Spleen (tissue), 11 donors: ENCODE results near the gene CDH7. TPM values are rescaled to one million over a fixed set of nuclear protein-coding genes. Genes with fewer than 3 reads are reported as not detected.

Source experiments
- DNase-seq: peaks from one replicate; pipeline ENCODE4 v3.0.0-alpha.2; 2020
- H3K27ac ChIP-seq, 8 donors: fragments of 200-600 bp; sonication (generic) in 7 of 8; 1 replicate in 4 of 8; 2 replicates in 4 of 8; pipeline versions ENCODE4 v1.5.0 to v1.8.0; 2016 to 2021; ENCODE audit warnings: inconsistent platforms in 4 of 8, mild to moderate bottlenecking in 4 of 8, moderate library complexity in 1 of 8
- H3K27me3 ChIP-seq, 7 donors: fragments of 200-600 bp; sonication (generic) in 6 of 7; replicated peaks in 1 of 7; 1 replicate in 4 of 7; 2 replicates in 3 of 7; pipeline versions ENCODE4 v1.5.0 to v1.8.0; 2016 to 2021; ENCODE audit warnings: inconsistent platforms in 3 of 7, mild to moderate bottlenecking in 1 of 7
- H3K36me3 ChIP-seq, 6 donors: fragments of 200-600 bp; sonication (generic) in 5 of 6; 1 replicate in 4 of 6; 2 replicates in 2 of 6; pipeline versions ENCODE4 v1.5.0 to v1.8.0; 2016 to 2021; ENCODE audit warnings: inconsistent platforms in 2 of 6
- H3K4me1 ChIP-seq, 6 donors: fragments of 200-600 bp; sonication (generic) in 5 of 6; 1 replicate in 3 of 6; 2 replicates in 3 of 6; pipeline versions ENCODE4 v1.5.0 to v1.8.0; 2016 to 2021; ENCODE audit warnings: inconsistent platforms in 3 of 6
- H3K4me3 ChIP-seq, 8 donors: fragments of 200-600 bp; sonication (generic) in 7 of 8; 1 replicate in 4 of 8; 2 replicates in 4 of 8; pipeline versions ENCODE4 v1.5.0 to v1.8.0; 2016 to 2021; ENCODE audit warnings: inconsistent platforms in 4 of 8, mild to moderate bottlenecking in 4 of 8, moderate library complexity in 2 of 8
- H3K9me3 ChIP-seq, 8 donors: fragments of 200-600 bp; sonication (generic) in 7 of 8; 1 replicate in 4 of 8; 2 replicates in 4 of 8; pipeline versions ENCODE4 v1.5.0 to v1.8.0; 2016 to 2021; ENCODE audit warnings: inconsistent platforms in 4 of 8
- POLR2A ChIP-seq, 3 donors: fragments of 450-650 bp; IDR thresholded peaks; one replicate each; pipeline ENCODE4 v1.5.1; 2017; ENCODE audit warnings: antibody characterized with exemption in 3 of 3, mild to moderate bottlenecking in 1 of 3
- POLR2AphosphoS5 ChIP-seq, 3 donors: sonication (generic); formaldehyde crosslinking; IDR thresholded peaks; one replicate each; pipeline ENCODE4 v1.5.1; 2017; ENCODE audit warnings: antibody characterized with exemption in 3 of 3
- WGBS, 5 donors: extraction: QIAGEN DNeasy Blood & Tissue Kit in 3 of 5; methylation state at CpG; one replicate each; pipeline versions ENCODE4 v1.1.5 to v1.1.7; 2013 to 2018; 5-methylcytosine and 5-hydroxymethylcytosine counted together
- intact Hi-C: fragments of 100-400 bp; cut with DNase I; formaldehyde crosslinking; loops from one replicate; pipeline ENCODE4 v1.15.0; 2023; ENCODE audit warnings: low total_unique reads
- polyA plus RNA-seq, 3 donors: library from polyadenylated mRNA; stranded (reverse); fragments of 200-250 nt; gene quantifications; one replicate each; pipeline ENCODE4 v1.2.1, GENCODE V29; 2013
- total RNA-seq, 7 donors: library from RNA; depleted of rRNA in 3 of 7; stranded (reverse); fragments of >200 nt in 3 of 7; fragmentation: NEBNext Ultra II Directional in 4 of 7; extraction: Animal tissue kit (Norgen Biotek cat#: 25700) in 4 of 7; gene quantifications; one replicate each; pipeline versions ENCODE4 v1.1.0 to v1.2.1, GENCODE V29; 2016 to 2021
- TF ChIP-seq, protein P1 (sequence below), 11 experiments: fragments of 200-600 bp in 7 of 11; fragments of 450-650 bp in 4 of 11; sonication (generic) in 4 of 11; IDR thresholded peaks in 8 of 11; conservative IDR thresholded peaks in 3 of 11; 1 replicate in 7 of 11; 2 replicates in 4 of 11; pipeline versions ENCODE4 v1.4.0 to v1.8.0; 2016 to 2021; ENCODE audit warnings: antibody characterized with exemption in 11 of 11, inconsistent platforms in 4 of 11, mild to moderate bottlenecking in 1 of 11
- donor health status: healthy with polysubstance abuse.
- donor health status: DM: no; HTN: no; CAD: no; lungs with moderate emphysema.
- donor health status: DM: no; HTN: no; CAD: no.
- donor health status: Bipolar disorder and iron deficiency.
- donor health status: healthy.
- donor health status: DM: no; HTN: no; CAD: no.
- donor health status: DM: yes; HTN: yes; CAD: no.

CDH7 gene
- total and polyA plus RNA-seq, 10 donors = under 0.01 to 0.09 (median 0.06) TPM; not detected in 6

DNA sequence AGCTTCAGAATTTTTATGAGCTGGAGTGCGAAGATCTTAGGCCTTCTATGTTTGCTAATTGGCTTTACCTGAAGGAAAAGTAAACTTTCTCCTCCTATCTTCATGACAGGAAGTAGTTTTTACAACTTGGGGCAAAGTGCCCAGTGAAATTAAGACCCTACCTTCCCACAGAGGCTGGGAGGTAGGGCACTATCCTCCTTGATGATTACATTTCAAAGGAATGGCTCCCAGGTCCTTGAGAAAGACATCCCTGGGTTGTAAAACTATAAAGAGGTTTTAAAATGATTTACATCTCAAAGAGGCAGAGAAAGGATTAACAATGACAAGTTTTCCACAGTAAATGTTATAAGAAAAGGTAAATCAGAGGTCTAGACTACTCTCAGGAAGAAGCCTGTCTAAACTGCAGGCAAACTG lies 155.8 kb downstream of the CDH7 start:
- Histone ChIP-seq H3K4me3 (no peak overlapping the region), H3K4me1 (no peaks in the 10 kb centered on the region), H3K9me3 (no peaks in the 10 kb centered on the region), H3K27me3 (no peaks in the 10 kb centered on the region), H3K36me3 (no peaks in the 10 kb centered on the region), H3K27ac (no peak overlapping the region)
- 79 to 89% (median 85%) methylated on average over 1 of the region's 1 CpG for WGBS, 5 donors
- no peak for DNase-seq
- TF ChIP-seq, protein P1, sequence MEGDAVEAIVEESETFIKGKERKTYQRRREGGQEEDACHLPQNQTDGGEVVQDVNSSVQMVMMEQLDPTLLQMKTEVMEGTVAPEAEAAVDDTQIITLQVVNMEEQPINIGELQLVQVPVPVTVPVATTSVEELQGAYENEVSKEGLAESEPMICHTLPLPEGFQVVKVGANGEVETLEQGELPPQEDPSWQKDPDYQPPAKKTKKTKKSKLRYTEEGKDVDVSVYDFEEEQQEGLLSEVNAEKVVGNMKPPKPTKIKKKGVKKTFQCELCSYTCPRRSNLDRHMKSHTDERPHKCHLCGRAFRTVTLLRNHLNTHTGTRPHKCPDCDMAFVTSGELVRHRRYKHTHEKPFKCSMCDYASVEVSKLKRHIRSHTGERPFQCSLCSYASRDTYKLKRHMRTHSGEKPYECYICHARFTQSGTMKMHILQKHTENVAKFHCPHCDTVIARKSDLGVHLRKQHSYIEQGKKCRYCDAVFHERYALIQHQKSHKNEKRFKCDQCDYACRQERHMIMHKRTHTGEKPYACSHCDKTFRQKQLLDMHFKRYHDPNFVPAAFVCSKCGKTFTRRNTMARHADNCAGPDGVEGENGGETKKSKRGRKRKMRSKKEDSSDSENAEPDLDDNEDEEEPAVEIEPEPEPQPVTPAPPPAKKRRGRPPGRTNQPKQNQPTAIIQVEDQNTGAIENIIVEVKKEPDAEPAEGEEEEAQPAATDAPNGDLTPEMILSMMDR (IDR thresholded peaks at IDR 0.05 in 8 of 11, conservative IDR thresholded peaks at IDR 0.05 in 3 of 11) = no peak
- no peak for TF ChIP-seq POLR2A (IDR thresholded peaks at IDR 0.05)
- TF ChIP-seq POLR2AphosphoS5 (IDR thresholded peaks at IDR 0.05) = no peak
- intact Hi-C loops = no loop called here

DNA sequence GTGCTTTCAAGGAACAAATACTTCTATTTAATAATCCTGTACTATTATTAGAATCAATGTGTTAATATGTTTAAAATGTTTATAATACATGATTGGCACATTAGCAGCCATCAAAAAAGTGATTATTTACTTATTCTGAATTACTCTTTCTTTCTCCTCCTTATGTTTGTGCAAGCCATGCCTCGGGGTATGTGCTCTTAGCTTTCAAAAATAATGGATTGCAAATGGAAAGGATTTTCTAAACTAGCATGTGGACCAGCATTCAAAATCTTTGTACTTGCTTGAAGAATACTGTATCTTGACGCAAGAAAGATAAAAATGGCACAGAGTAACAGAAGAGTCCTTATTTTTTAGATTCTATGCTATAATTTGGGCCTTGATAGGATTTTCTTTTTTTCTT lies 156.5 kb downstream of the CDH7 start:
- H3K27ac ChIP-seq = no peak overlapping the region
- TF ChIP-seq, protein P1 (IDR thresholded peaks at IDR 0.05 in 8 of 11, conservative IDR thresholded peaks at IDR 0.05 in 3 of 11) = no peak
- no peak for TF ChIP-seq POLR2A (IDR thresholded peaks at IDR 0.05)
- no peak for TF ChIP-seq POLR2AphosphoS5 (IDR thresholded peaks at IDR 0.05)
- no peak overlapping the region for H3K4me3 ChIP-seq
- H3K27me3 ChIP-seq = no peaks in the 10 kb centered on the region
- no peaks in the 10 kb centered on the region for H3K4me1 ChIP-seq
- no peaks in the 10 kb centered on the region for H3K9me3 ChIP-seq
- no peak for DNase-seq
- intact Hi-C loops = no loop called here
- 64 to 85% (median 72%) methylated on average over 2 of the region's 2 CpGs for WGBS, 5 donors
- H3K36me3 ChIP-seq = no peaks in the 10 kb centered on the region

DNA sequence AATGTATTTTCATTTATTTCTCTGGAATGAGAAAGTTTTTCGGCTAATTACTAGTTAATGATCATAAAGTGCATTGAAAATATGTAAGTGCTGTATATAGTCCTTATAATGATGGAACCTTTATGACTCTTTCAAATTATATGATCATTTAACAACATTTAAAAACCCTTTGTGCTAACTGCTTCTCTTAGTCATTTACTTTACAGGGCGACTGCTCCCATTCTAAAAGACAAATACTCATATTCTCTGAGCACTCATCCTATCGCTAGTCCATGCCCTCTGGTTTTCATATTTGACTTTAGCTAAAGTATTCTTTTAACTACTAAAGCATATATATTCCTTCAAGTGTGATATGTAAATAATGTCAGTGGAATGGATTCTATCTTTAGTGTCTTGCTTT lies 168.2 kb downstream of the CDH7 start:
- 62 to 88% (median 80%) methylated on average over 3 of the region's 3 CpGs for WGBS, 5 donors
- intact Hi-C loops = no loop called here
- Histone ChIP-seq H3K9me3 (no peaks in the 10 kb centered on the region), H3K27ac (no peak overlapping the region), H3K36me3 (no peaks in the 10 kb centered on the region), H3K4me1 (no peaks in the 10 kb centered on the region), H3K27me3 (no peaks in the 10 kb centered on the region), H3K4me3 (no peak overlapping the region)
- no peak for TF ChIP-seq POLR2A (IDR thresholded peaks at IDR 0.05)
- no peak for TF ChIP-seq POLR2AphosphoS5 (IDR thresholded peaks at IDR 0.05)
- TF ChIP-seq, protein P1 (IDR thresholded peaks at IDR 0.05 in 8 of 11, conservative IDR thresholded peaks at IDR 0.05 in 3 of 11) = no peak
- DNase-seq = no peak

DNA sequence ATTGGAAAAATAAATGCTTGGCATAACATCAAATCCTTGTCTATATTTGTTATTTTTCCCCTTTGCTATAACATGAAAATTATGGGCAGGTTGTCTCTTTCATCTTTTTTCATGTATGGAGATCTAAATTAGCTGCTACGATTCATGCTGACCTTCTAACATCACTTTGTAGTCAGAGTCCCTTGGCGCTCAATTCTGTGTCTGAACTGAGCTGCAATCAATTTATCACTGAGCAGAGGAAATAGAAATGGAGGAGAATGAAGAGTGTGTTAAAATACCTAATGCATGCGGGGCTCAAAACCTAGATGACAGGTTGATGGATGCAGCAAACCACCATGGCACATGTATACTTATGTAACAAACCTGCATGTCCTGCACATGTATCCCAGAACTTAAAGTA lies 168.9 kb downstream of the CDH7 start:
- H3K4me3 ChIP-seq = no peak overlapping the region
- no peaks in the 10 kb centered on the region for H3K27me3 ChIP-seq
- DNase-seq = no peak
- intact Hi-C loops = no loop called here
- 64 to 77% (median 75%) methylated on average over 3 of the region's 3 CpGs for WGBS, 5 donors
- H3K4me1 ChIP-seq = no peaks in the 10 kb centered on the region
- no peaks in the 10 kb centered on the region for H3K9me3 ChIP-seq
- H3K27ac ChIP-seq = no peak overlapping the region
- TF ChIP-seq POLR2A (IDR thresholded peaks at IDR 0.05) (no peak), POLR2AphosphoS5 (IDR thresholded peaks at IDR 0.05) (no peak)
- TF ChIP-seq, protein P1 (IDR thresholded peaks at IDR 0.05 in 8 of 11, conservative IDR thresholded peaks at IDR 0.05 in 3 of 11) = no peak
- H3K36me3 ChIP-seq = no peaks in the 10 kb centered on the region
